NCI-H2196 (cell line): ENCODE measurements around the gene SPECC1L.
A peak's percentile ranks its signal among the peaks of the same experiment; 100 is the strongest.
"Not testable (repeated sequence)": the region's sequence is repeated elsewhere in the genome, so short reads cannot be mapped to it uniquely, and the experiment has no call there.

Source experiments
- DNase-seq: peaks from one replicate; lab custom pipeline; 2025; ENCODE audit not compliant: unreplicated experiment; lab: John Stamatoyannopoulos, UW

Gene SPECC1L

GRCh38 chr22:24245584-24246561, 24.8 kb upstream of the SPECC1L start:
- DNase-seq, result not testable (repeated sequence)

DNA sequence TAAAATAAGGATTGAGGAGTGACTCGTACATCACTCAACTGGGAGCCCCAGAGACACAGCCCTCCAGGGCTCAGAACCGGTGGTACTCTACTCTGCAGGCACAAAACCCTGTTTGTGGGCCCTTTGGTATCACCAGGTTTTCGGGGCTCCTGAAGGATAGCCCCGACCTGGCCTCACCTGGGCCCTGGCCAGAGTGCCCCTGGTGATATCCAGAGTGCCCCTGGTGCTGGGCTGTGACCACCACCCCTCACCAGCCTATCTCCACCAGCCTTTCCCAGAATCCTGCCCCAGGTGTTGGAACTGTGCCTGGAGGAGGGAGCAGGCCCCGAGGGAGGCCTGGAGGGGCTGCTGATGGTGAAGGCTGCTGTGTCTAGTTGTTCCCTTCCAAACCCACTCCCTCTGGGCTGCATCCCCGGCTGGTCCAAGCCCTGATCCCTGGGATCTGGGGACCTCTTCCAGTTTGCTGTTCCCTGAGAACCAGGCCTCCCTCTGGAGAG, 23.6 kb upstream of the SPECC1L start:
- DNase-seq, result no peak

DNA sequence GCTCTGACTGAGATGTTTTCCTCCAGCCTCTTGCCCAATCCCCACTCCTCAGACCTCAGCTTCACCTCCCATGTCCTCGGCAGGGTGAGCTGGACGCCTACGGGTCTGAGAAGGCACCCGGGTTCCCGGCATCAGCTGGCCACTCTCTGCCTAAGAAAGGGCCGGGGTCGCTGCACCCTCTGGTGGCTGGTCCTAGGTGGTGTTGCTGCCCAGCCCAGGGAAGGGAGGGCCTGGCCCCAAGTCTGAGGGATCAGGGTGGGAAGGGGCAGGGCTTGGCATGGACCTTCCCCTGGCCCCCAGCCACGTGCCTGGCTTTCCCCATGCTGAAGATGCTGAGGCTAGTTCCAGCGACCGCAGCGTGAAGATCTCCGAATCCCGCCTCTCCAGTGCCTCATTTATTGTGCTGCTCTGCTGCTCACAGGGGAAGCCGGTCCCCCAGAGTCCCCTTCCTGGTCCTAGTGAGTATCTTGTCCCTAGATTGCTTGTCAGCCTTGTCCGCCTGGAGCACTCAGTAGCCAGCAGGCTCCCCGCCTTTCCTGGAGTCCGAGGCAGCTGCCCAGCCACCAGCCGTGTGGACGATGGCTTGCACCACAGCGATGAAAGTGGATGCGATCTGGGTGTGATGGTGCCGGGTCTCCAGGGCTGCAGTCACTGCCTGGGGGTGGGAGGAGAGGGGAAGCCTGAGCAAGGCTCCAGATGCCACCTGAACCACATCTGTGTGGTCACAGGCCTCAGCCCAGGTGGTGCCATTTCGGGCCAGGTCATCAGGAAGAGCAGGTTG, 22.9 kb upstream of the SPECC1L start:
- peak; percentile 53 for DNase-seq

GRCh38 chr22:24248611-24249010, 22.0 kb upstream of the SPECC1L start:
- DNase-seq, result not testable (repeated sequence)

- DNase-seq, result not testable (repeated sequence)
These were observed 21.2 kb upstream of the SPECC1L start for GRCh38 chr22:24249413-24249812.

DNA sequence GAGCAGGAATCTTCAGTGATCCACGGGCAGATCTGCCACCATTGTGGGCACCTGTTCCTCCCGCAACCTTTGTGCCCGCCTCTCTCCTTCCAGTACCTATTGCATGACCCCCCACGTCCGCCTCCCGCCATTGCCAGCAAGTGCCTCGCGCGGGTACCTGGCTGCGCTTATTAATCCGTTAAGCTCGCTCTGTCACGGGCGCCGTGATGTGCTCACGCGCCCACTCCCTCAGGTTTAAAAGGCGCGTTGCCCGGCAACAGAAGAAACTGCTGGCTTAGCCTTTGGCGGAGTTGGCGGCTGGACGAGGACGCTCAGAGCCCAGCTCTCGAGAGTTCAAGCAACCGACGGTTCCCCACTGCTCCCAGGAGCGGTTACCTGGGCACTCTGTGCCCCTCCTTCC, 19.3 kb upstream of the SPECC1L start:
- not testable (repeated sequence) for DNase-seq

- DNase-seq, result not testable (repeated sequence)
These were observed 17.5 kb upstream of the SPECC1L start for GRCh38 chr22:24253126-24253525.

GRCh38 chr22:24256136-24256535, 14.5 kb upstream of the SPECC1L start:
- not testable (repeated sequence) for DNase-seq

- DNase-seq, result not testable (repeated sequence)
These were observed 13.9 kb upstream of the SPECC1L start for GRCh38 chr22:24256736-24257135.

DNA sequence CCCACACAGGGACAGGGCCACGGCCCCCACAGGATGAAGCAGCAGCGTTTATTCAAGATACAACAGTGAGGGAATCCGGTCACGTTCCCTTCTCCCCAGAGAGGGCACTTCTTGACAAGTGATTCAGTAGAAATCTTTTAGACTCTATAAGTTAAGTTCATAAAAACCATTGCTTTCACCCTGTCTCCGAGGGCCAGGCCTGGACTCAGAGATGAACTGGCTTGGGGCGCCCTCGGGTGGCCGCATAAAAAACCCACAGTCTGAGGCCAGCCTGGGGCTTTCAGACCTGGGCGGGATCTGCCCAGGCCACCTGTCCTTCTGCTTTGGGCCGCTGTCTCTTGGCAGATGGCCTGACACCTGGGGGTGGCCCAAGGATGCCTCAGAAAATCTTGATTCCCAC, 11.2 kb upstream of the SPECC1L start:
- DNase-seq, result peak; percentile 34

GRCh38 chr22:24262185-24262749, 8.4 kb upstream of the SPECC1L start:
- DNase-seq, result not testable (repeated sequence)

- DNase-seq, result not testable (repeated sequence)
These were observed 7.2 kb upstream of the SPECC1L start for GRCh38 chr22:24263479-24263878.

- not testable (repeated sequence) for DNase-seq
These were observed 6.2 kb upstream of the SPECC1L start for GRCh38 chr22:24264329-24264896.

DNA sequence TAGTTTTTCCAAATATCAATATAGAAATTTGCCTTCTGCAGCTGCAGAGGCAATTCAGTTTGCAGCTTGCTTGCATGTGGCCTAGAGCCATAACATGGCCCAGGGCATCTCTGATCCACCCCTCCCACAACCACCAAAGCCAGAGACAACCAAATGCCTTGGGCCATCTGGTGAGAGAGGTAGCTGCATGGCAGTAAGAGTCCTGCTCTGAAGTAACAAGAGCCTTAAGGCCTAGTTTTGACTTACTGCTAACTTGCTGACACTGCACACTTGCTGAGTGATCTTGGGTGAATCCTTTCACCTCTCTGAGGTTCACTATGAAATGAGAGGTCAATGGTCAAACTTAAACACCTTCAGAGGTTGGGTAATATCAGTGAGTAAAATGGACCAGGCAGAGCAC, 4.9 kb upstream of the SPECC1L start:
- DNase-seq, result no peak

DNA sequence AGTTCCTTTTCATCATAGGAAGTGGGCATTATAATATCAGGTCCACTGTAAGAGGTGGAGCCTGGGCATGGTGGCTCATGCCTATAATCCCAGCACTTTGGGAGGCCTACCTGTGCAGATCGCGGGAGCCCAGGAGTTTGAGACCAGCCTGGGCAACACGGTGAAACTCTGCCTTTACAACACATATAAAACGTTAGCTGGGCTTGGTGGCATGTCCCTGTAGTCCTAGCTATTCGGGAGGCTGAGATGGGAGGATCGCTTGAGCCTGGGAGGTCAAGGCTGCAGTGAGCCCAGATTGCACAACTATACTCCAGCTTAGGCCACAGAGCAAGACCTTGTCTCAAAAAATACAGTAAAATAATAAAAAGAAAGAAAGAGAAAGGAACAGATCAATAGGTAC, 4.1 kb upstream of the SPECC1L start:
- not testable (repeated sequence) for DNase-seq

DNA sequence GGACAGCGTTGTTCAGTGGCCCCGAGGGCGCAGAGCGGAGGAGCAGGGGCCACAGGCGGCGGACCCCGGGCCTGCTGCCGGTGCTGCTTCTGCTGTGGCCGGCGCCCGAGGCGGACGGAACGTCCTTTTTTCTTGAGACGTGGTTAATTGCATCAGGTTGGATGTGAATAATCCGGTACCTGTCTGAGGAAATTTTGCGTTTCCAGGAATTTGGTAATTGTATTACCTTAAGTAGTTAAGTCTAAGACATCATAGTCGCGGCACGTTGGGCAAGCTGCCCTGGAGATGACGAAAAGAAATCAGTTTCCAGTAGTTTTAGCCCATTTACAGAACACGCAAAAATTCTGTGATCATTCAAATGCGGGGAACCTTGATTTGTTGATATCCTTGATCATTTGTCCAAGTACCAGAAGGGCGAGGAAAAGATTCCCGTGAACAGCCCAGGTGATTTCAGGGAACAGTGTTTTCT, 789 bp downstream of the SPECC1L start:
- DNase-seq, result no peak

- not testable (repeated sequence) for DNase-seq
These were observed 2.4 kb downstream of the SPECC1L start for GRCh38 chr22:24273031-24273430.

- DNase-seq, result not testable (repeated sequence)
These were observed 3.3 kb downstream of the SPECC1L start for GRCh38 chr22:24273906-24274305.

GRCh38 chr22:24274696-24275405, 4.2 kb downstream of the SPECC1L start:
- DNase-seq, result not testable (repeated sequence)

GRCh38 chr22:24280363-24280762, 9.7 kb downstream of the SPECC1L start:
- not testable (repeated sequence) for DNase-seq
